ENCODE measurements around the gene EOMES.

Gene EOMES

GRCh38 chr3:27669591-27669990 lies 52.5 kb downstream of the EOMES start:
- in situ Hi-C loops (cut with MboI; ENCODE audit: low pct_unique_long_range_greater_than_20kb, low sequenced_read_pairs, unreplicated experiment): no loop called here
- no peak for DNase-seq (ENCODE audit: low spot score)
- no peak for TF ChIP-seq CTCF (IDR thresholded peaks at IDR 0.05; ENCODE audit: extremely low read depth, insufficient read depth, missing control alignments)

GRCh38 chr3:27667751-27668150 lies 54.4 kb downstream of the EOMES start:
- no peak for TF ChIP-seq CTCF (IDR thresholded peaks at IDR 0.05; ENCODE audit: extremely low read depth, insufficient read depth, missing control alignments)
- DNase-seq (ENCODE audit: low spot score): no peak
- in situ Hi-C loops (cut with MboI; ENCODE audit: low pct_unique_long_range_greater_than_20kb, low sequenced_read_pairs, unreplicated experiment): no loop called here

- in situ Hi-C loops (cut with MboI; ENCODE audit: low pct_unique_long_range_greater_than_20kb, low sequenced_read_pairs, unreplicated experiment): no loop called here
- TF ChIP-seq CTCF (IDR thresholded peaks at IDR 0.05; ENCODE audit: extremely low read depth, insufficient read depth, missing control alignments): no peak
- no peak for DNase-seq (ENCODE audit: low spot score)
These were observed 55.4 kb downstream of the EOMES start for GRCh38 chr3:27666708-27667107.

GRCh38 chr3:27666272-27666671 lies 55.9 kb downstream of the EOMES start:
- DNase-seq (ENCODE audit: low spot score): no peak
- no peak for TF ChIP-seq CTCF (IDR thresholded peaks at IDR 0.05; ENCODE audit: extremely low read depth, insufficient read depth, missing control alignments)
- in situ Hi-C loops (cut with MboI; ENCODE audit: low pct_unique_long_range_greater_than_20kb, low sequenced_read_pairs, unreplicated experiment): no loop called here

Measured in GM13977 (cell line).